ENCODE measurements around the gene BBX. TPM values are rescaled to one million over a fixed set of nuclear protein-coding genes. Genes with fewer than 3 reads are reported as not detected.

BBX gene
- total and polyA plus RNA-seq, 7 experiments from 2014 or later: 44.3 to 120 (median 93.4) TPM

DNA sequence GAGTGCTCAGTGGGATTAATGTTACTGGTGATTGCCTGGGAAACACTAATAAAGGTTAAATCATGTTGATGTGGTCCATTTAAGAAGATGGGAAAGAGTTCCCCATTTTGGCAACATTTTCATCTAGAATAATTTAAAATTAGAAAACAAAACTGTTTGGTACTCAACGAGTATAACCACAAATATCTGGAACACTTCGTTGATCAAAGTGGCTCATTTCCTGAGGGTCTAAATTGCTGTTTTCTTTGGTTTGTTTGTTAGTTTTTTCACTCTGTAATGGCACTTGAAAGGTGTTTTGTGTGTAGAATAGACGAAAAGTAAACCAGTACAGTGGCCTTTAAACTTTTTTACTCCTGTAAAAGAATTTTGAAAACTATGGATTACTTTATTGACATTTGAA is 73.9 kb downstream of the BBX start:
- Histone ChIP-seq H3K27ac (ENCODE audit: low read depth, low read length) (no peak overlapping the region), H3K9me3 (ENCODE audit: control insufficient read depth in 2 of 3, low read length in 3 of 3) (no peaks in the 10 kb centered on the region), H3K27me3 (ENCODE audit: control insufficient read depth in 2 of 2, insufficient read depth in 2 of 2, low read length in 2 of 2) (no peaks in the 10 kb centered on the region), H3K36me3 (ENCODE audit: control insufficient read depth in 2 of 3, insufficient read depth in 3 of 3, low read length in 3 of 3) (no peaks in the 10 kb centered on the region), H3K4me1 (ENCODE audit: control insufficient read depth in 2 of 2, insufficient read depth in 2 of 2, low read length in 2 of 2) (peaks cover 24 to 37% of the 10 kb centered on the region in 2 donors), H3K4me3 (ENCODE audit: low read length) (no peak overlapping the region)
- H3K4me3 Mint-ChIP-seq: no peak overlapping the region
- H3K9me3 Mint-ChIP-seq: peaks cover 0 to 1% (median 0%) of the 10 kb centered on the region in 11 donors
- CTCF ChIA-PET: no interaction called here
- DNase-seq (no peak), ATAC-seq (no peak)
- H3K27ac Mint-ChIP-seq: peak overlapping the region in 5 of 9 donors; percentile 25 to 72 (median 31)
- no peaks in the 10 kb centered on the region for H3K27me3 Mint-ChIP-seq
- intact Hi-C loops (cut with micrococcal nuclease): loop anchor here (5.0 to 10.0 kb wide), 3 partner anchors 164 to 1006 kb away; partner anchors contain the start of genes CIP2A (in 1 of the 2) and DZIP3 (in 1 of the 2)
- peaks cover 0 to 6% (median 0%) of the 10 kb centered on the region in 5 donors for H3K36me3 Mint-ChIP-seq
- H3K4me1 Mint-ChIP-seq: peaks cover 43 to 85% (median 77%) of the 10 kb centered on the region in 7 donors
- POLR2A ChIA-PET: no interaction called here

DNA sequence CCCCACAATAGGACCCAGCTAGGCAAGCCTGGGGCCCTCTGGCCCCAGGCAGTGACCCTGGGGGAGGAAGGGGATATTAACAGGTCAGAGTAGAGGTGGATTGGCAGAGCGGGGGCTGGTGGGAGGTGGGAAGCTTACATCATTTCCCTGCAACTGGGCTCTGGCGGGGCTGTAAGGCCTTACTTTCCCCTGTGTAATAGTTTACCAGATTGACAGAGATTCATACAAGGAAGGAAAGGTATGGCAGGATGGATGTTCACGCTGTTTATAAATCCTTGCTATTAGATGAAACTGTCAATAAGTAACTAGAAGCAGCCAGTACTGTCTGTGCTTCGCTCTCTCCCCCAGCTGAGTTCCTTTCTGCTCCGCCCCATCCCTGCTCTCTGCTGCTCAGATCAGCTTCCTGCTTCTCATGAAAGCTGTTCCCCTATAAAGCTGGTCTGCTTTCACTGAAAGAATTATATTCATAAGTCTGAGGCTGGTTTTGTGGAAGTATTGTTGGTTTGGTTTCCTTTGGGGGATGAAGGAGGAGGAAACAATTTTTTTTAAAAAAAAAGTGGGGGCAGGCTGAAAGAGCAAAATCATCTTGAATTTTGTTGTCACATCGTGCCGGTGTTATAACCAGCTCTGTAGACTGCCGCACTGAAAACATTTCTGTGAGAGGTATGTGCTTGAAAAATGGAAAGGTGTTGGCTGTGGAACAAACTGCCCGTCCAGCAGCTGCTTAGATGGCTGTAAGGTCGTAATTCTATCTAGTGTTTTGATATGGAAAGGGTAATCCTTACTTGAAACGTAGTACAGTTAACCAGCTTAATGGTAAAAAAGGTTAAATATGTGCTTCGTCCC is 76.4 kb downstream of the BBX start:
- Mint-ChIP-seq H3K27me3 (no peaks in the 10 kb centered on the region), H3K4me3 (peak overlapping the region; percentile 79 to 91 (median 86)), H3K4me1 (peaks cover 45 to 81% (median 72%) of the 10 kb centered on the region in 7 donors), H3K9me3 (no peaks in the 10 kb centered on the region), H3K36me3 (peaks cover 0 to 13% (median 5%) of the 10 kb centered on the region in 5 donors), H3K27ac (peak overlapping the region; percentile 80 to 90 (median 87))
- no peaks in the 10 kb centered on the region for H3K36me3 ChIP-seq (ENCODE audit: control insufficient read depth in 2 of 3, insufficient read depth in 3 of 3, low read length in 3 of 3)
- peak overlapping the region; percentile 76 for H3K27ac ChIP-seq (ENCODE audit: low read depth, low read length)
- H3K9me3 ChIP-seq (ENCODE audit: control insufficient read depth in 2 of 3, low read length in 3 of 3): no peaks in the 10 kb centered on the region
- intact Hi-C loops (cut with micrococcal nuclease): loop anchor here (1.0 to 10.0 kb wide), 5 partner anchors 18 to 1003 kb away; partner anchors contain the start of genes BBX (in 2 of the 2), CIP2A (in 1 of the 2) and DZIP3 (in 1 of the 2)
- POLR2A ChIA-PET: interaction anchor here (0.7 to 1.1 kb wide), 6 partner anchors 73 to 1220 kb away, joined by 3 to 6 read pairs (median 4); no protein-coding TSS in a partner anchor
- H3K4me1 ChIP-seq (ENCODE audit: control insufficient read depth in 2 of 2, insufficient read depth in 2 of 2, low read length in 2 of 2): peaks cover 24 to 39% of the 10 kb centered on the region in 2 donors
- ATAC-seq: peak; percentile 93
- peak overlapping the region; percentile 56 for H3K4me3 ChIP-seq (ENCODE audit: low read length)
- CTCF ChIA-PET: no interaction called here
- DNase-seq: peak in 8 of 9 donors; percentile 36 to 59 (median 50)
- H3K27me3 ChIP-seq (ENCODE audit: control insufficient read depth in 2 of 2, insufficient read depth in 2 of 2, low read length in 2 of 2): no peaks in the 10 kb centered on the region

DNA sequence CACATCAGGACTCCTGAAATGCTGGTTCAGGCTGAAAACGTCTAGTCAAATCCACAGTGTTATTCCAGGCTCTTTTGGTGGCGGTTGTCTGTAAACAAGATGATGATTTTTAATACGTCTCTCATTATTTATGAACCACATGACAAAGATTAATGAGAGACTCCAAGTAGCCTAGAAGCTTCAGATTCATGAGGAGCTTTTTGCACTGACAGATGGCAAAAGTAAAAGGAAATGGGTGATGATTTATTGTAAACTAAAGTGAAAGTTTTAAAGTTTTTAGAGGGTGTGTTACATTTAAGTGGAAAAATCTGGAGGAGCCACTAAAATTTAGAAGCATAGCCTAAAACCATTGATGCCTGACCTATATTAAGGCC is 77.0 kb downstream of the BBX start:
- CTCF ChIA-PET: no interaction called here
- H3K9me3 Mint-ChIP-seq: no peaks in the 10 kb centered on the region
- H3K4me1 Mint-ChIP-seq: peaks cover 44 to 82% (median 74%) of the 10 kb centered on the region in 7 donors
- ATAC-seq: no peak
- DNase-seq: peak in 1 of 9 donors; percentile 9
- peaks cover 0 to 13% (median 5%) of the 10 kb centered on the region in 5 donors for H3K36me3 Mint-ChIP-seq
- H3K27ac Mint-ChIP-seq: peak overlapping the region; percentile 80 to 90 (median 87)
- intact Hi-C loops (cut with micrococcal nuclease): loop anchor here (1.0 to 10.0 kb wide), 5 partner anchors 17 to 1003 kb away; partner anchors contain the start of genes BBX (in 2 of the 2), CIP2A (in 1 of the 2) and DZIP3 (in 1 of the 2)
- Histone ChIP-seq H3K4me3 (ENCODE audit: low read length) (peak overlapping the region; percentile 56), H3K36me3 (ENCODE audit: control insufficient read depth in 2 of 3, insufficient read depth in 3 of 3, low read length in 3 of 3) (no peaks in the 10 kb centered on the region), H3K27me3 (ENCODE audit: control insufficient read depth in 2 of 2, insufficient read depth in 2 of 2, low read length in 2 of 2) (no peaks in the 10 kb centered on the region), H3K4me1 (ENCODE audit: control insufficient read depth in 2 of 2, insufficient read depth in 2 of 2, low read length in 2 of 2) (peaks cover 24 to 40% of the 10 kb centered on the region in 2 donors), H3K27ac (ENCODE audit: low read depth, low read length) (peak overlapping the region; percentile 76), H3K9me3 (ENCODE audit: control insufficient read depth in 2 of 3, low read length in 3 of 3) (no peaks in the 10 kb centered on the region)
- POLR2A ChIA-PET: interaction anchor here (0.7 to 1.1 kb wide), 5 partner anchors 74 to 1220 kb away, joined by 3 to 6 read pairs (median 4); no protein-coding TSS in a partner anchor
- H3K4me3 Mint-ChIP-seq: peak overlapping the region; percentile 79 to 91 (median 86)
- H3K27me3 Mint-ChIP-seq: no peaks in the 10 kb centered on the region

DNA sequence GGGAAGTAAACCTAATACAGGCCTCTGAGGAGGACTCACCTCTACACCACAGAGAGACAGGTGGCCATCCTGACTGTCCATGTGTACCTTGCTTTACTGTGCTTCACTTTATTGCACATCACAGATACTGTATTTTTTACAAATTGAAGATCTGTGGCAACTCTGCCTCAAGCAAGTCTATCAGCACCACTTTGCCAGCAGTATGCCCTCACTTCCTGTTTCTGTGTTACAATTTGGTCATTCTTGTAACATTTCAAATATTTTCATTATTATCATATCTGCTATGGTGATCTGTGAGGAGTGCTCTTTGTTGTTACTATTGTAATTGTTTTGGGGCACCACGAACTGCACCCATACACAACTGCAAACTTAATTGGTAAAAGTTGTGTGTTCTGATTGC is 78.0 kb downstream of the BBX start:
- DNase-seq (no peak), ATAC-seq (no peak)
- H3K27ac Mint-ChIP-seq: peak overlapping the region; percentile 29 to 90 (median 80)
- Histone ChIP-seq H3K27ac (ENCODE audit: low read depth, low read length) (no peak overlapping the region), H3K27me3 (ENCODE audit: control insufficient read depth in 2 of 2, insufficient read depth in 2 of 2, low read length in 2 of 2) (no peaks in the 10 kb centered on the region), H3K9me3 (ENCODE audit: control insufficient read depth in 2 of 3, low read length in 3 of 3) (no peaks in the 10 kb centered on the region), H3K4me1 (ENCODE audit: control insufficient read depth in 2 of 2, insufficient read depth in 2 of 2, low read length in 2 of 2) (peaks cover 24 to 40% of the 10 kb centered on the region in 2 donors), H3K4me3 (ENCODE audit: low read length) (no peak overlapping the region), H3K36me3 (ENCODE audit: control insufficient read depth in 2 of 3, insufficient read depth in 3 of 3, low read length in 3 of 3) (no peaks in the 10 kb centered on the region)
- H3K27me3 Mint-ChIP-seq: no peaks in the 10 kb centered on the region
- CTCF ChIA-PET: no interaction called here
- POLR2A ChIA-PET: no interaction called here
- H3K4me3 Mint-ChIP-seq: peak overlapping the region; percentile 4 to 89 (median 55)
- H3K9me3 Mint-ChIP-seq: no peaks in the 10 kb centered on the region
- H3K36me3 Mint-ChIP-seq: peaks cover 0 to 13% (median 5%) of the 10 kb centered on the region in 5 donors
- peaks cover 35 to 80% (median 71%) of the 10 kb centered on the region in 7 donors for H3K4me1 Mint-ChIP-seq
- intact Hi-C loops (cut with micrococcal nuclease): no loop called here

DNA sequence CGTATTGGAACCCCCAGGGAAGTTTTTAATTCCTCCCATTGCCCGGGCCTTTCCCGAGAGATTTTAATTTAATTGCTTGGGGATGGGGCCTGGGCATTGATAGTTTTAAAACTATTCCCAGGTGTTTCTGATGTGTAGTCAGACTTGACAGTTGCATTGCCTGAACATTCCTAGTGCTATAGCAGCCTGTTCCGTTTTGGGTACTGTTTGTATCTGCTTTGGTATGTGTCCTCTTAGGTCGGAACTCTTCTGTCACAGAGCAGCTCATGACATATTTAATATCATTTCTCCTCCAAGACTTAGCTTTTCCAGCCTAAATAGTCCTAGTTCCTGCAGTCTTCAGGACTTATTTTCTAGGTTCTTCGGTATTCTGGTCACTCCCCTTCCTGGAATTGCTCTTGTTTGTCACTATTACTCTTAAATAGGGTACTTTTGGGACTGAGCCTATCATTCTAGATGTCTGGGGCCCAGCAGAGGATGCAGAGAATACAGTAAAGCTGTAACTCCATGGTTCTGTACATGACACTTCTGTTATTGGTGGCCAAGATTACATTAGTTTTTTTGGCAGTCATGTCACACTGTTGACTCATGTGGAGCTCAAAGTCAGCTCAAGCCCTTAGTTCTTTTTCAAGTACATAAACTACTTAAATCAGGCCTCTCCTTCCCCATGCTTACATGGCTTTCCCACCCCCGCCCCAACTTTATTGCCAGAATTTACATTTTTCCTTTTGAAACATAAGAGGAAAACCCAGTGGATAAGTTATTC is 81.5 kb downstream of the BBX start:
- ATAC-seq: no peak
- Histone ChIP-seq H3K9me3 (ENCODE audit: control insufficient read depth in 2 of 3, low read length in 3 of 3) (no peaks in the 10 kb centered on the region), H3K36me3 (ENCODE audit: control insufficient read depth in 2 of 3, insufficient read depth in 3 of 3, low read length in 3 of 3) (no peaks in the 10 kb centered on the region), H3K27me3 (ENCODE audit: control insufficient read depth in 2 of 2, insufficient read depth in 2 of 2, low read length in 2 of 2) (no peaks in the 10 kb centered on the region), H3K27ac (ENCODE audit: low read depth, low read length) (no peak overlapping the region), H3K4me3 (ENCODE audit: low read length) (no peak overlapping the region), H3K4me1 (ENCODE audit: control insufficient read depth in 2 of 2, insufficient read depth in 2 of 2, low read length in 2 of 2) (peaks cover 20 to 21% of the 10 kb centered on the region in 2 donors)
- Mint-ChIP-seq H3K36me3 (peaks cover 14 to 34% (median 27%) of the 10 kb centered on the region in 5 donors), H3K4me3 (no peak overlapping the region), H3K4me1 (peaks cover 20 to 70% (median 51%) of the 10 kb centered on the region in 7 donors), H3K9me3 (peaks cover 1 to 19% (median 14%) of the 10 kb centered on the region in 11 donors), H3K27me3 (no peaks in the 10 kb centered on the region), H3K27ac (peak overlapping the region in 3 of 9 donors; percentile 3 to 7 (median 3))
- ChIA-PET CTCF (interaction anchor here (0.6 to 0.8 kb wide), 2 partner anchors 12 to 346 kb away, joined by 3 read pairs; no protein-coding TSS in a partner anchor), POLR2A (no interaction called here)
- intact Hi-C loops (cut with micrococcal nuclease): no loop called here
- no peak for DNase-seq

Measured in naive thymus-derived CD4-positive, alpha-beta T cell (primary cell).